A673 (cell line): ENCODE measurements around the gene ZNF496. TPM values are rescaled to one million over a fixed set of nuclear protein-coding genes. Genes with fewer than 3 reads are reported as not detected.

ENCODE experiments used
- BruUV-seq: library from RNA; stranded (reverse); fragments of 400-500 nt; replicated peaks from 2 replicates; lab custom pipeline; 2021; lab: Mats Ljungman, UMichigan
- CTCF ChIA-PET: fragments of 300-600 bp; sonication (Branson Sonifier 250); formaldehyde crosslinking; loops from one replicate; lab custom pipeline; 2022; ENCODE audit warnings: antibody characterized with exemption; lab: Charles Lee
- POLR2A ChIA-PET: fragments of 300-600 bp; sonication (Branson Sonifier 250); formaldehyde crosslinking; loops from one replicate; lab custom pipeline; 2022; ENCODE audit warnings: antibody characterized with exemption; ENCODE audit not compliant: low non-redundant PET; lab: Charles Lee
- DNase-seq: peaks from one replicate; pipeline ENCODE4 v3.0.0-alpha.2; 2015; ENCODE audit warnings: low spot score
- H3K27ac ChIP-seq: fragments of 200-600 bp; sonication (generic); 2 replicates; pipeline ENCODE4 v1.5.1; 2016; ENCODE audit warnings: mixed run types, low read depth, mild to moderate bottlenecking, mixed read lengths, antibody characterized with exemption, low read length; ENCODE audit not compliant: poor library complexity, severe bottlenecking
- H3K27me3 ChIP-seq: fragments of 200-600 bp; sonication (generic); replicated peaks from 2 replicates; pipeline ENCODE4 v1.6.1; 2017; ENCODE audit warnings: mixed run types, low read depth, mild to moderate bottlenecking, mixed read lengths, antibody characterized with exemption, low read length; ENCODE audit not compliant: insufficient read depth, poor library complexity
- H3K36me3 ChIP-seq: fragments of 200-600 bp; sonication (generic); 2 replicates; pipeline ENCODE4 v1.6.1; 2016; ENCODE audit warnings: mixed run types, mild to moderate bottlenecking, mixed read lengths, antibody characterized with exemption, low read length; ENCODE audit not compliant: insufficient read depth, poor library complexity, severe bottlenecking
- H3K4me1 ChIP-seq: fragments of 200-600 bp; sonication (generic); 2 replicates; pipeline ENCODE4 v1.6.1; 2017; ENCODE audit warnings: mixed run types, mild to moderate bottlenecking, mixed read lengths, antibody characterized with exemption, low read length; ENCODE audit not compliant: insufficient read depth, poor library complexity, severe bottlenecking
- H3K4me3 ChIP-seq: fragments of 200-600 bp; sonication (generic); 2 replicates; pipeline ENCODE4 v1.5.1; 2016; ENCODE audit warnings: low read depth, mixed run types, mild to moderate bottlenecking, mixed read lengths, low read length; ENCODE audit not compliant: poor library complexity, severe bottlenecking
- H3K9me3 ChIP-seq: fragments of 200-600 bp; sonication (generic); 2 replicates; pipeline ENCODE4 v1.6.1; 2016; ENCODE audit warnings: mixed run types, low read depth, mild to moderate bottlenecking, mixed read lengths, antibody characterized with exemption, low read length; ENCODE audit not compliant: poor library complexity, severe bottlenecking
- CTCF ChIP-seq: fragments of 300-800, 200-600 bp; sonication (generic); conservative IDR thresholded peaks from 2 replicates; pipeline ENCODE4 v1.5.1; 2017; ENCODE audit warnings: low read depth, mild to moderate bottlenecking, antibody characterized with exemption, low read length, moderate library complexity, mixed read lengths
- EZH2 ChIP-seq: fragments of 200-600 bp; sonication (generic); IDR thresholded peaks from 2 replicates; pipeline ENCODE4 v1.6.1; 2017; ENCODE audit warnings: borderline replicate concordance, low read depth, mild to moderate bottlenecking, mixed read lengths, antibody characterized with exemption, low read length; ENCODE audit not compliant: poor library complexity, severe bottlenecking
- intact Hi-C: fragments of 100-400 bp; cut with micrococcal nuclease; formaldehyde crosslinking; loops from one replicate; pipeline ENCODE4 v1.10.0; 2022; ENCODE audit not compliant: unreplicated experiment
- total RNA-seq: library from RNA; stranded (reverse); gene quantifications from 2 replicates; pipeline ENCODE4 v1.2.3, GENCODE V29; 2021

ZNF496 gene
- total RNA-seq, 1 experiment from 2014 or later, result 30.2 TPM

DNA sequence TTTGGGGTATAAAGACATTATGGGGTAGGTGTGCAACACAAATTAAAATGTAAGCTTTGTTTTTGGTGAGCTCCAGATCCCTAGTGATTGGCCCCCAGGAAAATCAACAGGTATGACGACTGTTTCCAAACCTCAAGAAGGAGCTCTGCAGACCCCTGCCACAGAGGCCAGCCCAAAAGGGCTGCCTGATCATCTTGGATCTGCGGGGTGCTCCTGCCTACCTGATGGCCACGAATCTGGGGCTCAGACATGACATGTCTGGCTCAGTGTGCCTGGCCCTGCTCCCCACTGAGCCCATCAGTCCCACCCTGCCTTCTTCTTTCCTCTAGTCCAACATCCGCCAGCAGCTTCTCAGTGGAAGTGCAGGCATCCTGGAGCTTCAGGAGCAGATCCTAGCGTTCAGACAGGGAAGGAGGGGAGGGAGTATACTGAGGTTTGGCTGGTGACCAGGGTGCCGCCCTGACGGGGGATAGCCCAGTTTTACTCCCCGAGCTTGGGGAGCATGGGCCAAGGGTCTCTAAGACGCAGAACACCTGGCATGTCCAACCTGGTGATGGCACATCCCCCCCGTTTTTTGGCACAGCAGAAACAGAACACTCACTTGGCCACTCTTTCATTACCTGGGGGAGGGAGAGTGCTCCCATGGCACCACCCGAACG lies 31.8 kb downstream of the ZNF496 start:
- POLR2A ChIA-PET, result no interaction called here
- Histone ChIP-seq H3K4me3 (no peak overlapping the region), H3K9me3 (no peaks in the 10 kb centered on the region), H3K27ac (no peak overlapping the region), H3K36me3 (peaks cover 14% of the 10 kb centered on the region), H3K27me3 (no peaks in the 10 kb centered on the region), H3K4me1 (no peaks in the 10 kb centered on the region)
- CTCF ChIA-PET, result no interaction called here
- intact Hi-C loops, result no loop called here
- DNase-seq, result no peak
- TF ChIP-seq EZH2, result no peak
- no peak for TF ChIP-seq CTCF
- no TSS peak for BruUV-seq

GRCh38 chr1:247298701-247299100 lies 33.0 kb downstream of the ZNF496 start:
- H3K36me3 ChIP-seq, result peaks cover 10% of the 10 kb centered on the region
- ChIA-PET CTCF (no interaction called here), POLR2A (no interaction called here)
- H3K27me3 ChIP-seq, result no peaks in the 10 kb centered on the region
- TF ChIP-seq CTCF (no peak), EZH2 (no peak)
- intact Hi-C loops, result no loop called here
- no TSS peak for BruUV-seq
- H3K27ac ChIP-seq, result no peak overlapping the region
- no peak overlapping the region for H3K4me3 ChIP-seq
- DNase-seq, result no peak
- H3K9me3 ChIP-seq, result no peaks in the 10 kb centered on the region
- no peaks in the 10 kb centered on the region for H3K4me1 ChIP-seq

DNA sequence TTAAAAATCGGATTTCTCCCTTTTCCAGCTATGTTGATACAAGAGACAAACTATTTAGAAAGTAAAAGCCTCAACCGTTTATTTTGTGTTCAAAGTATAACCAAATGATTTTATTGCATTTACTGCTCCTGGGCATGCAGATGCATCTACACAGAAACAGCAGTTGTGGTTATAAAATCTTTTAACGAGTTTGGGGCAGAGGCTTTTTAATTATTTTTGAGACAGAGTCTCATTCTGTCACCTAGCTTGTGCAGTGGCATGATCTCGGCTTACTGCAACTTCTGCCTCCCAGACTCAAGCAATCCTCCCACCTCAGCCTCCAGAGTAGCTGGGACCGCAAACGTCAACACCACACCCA lies 33.6 kb downstream of the ZNF496 start:
- H3K27me3 ChIP-seq, result no peaks in the 10 kb centered on the region
- DNase-seq, result no peak
- intact Hi-C loops, result no loop called here
- no peak overlapping the region for H3K27ac ChIP-seq
- H3K4me3 ChIP-seq, result no peak overlapping the region
- H3K36me3 ChIP-seq, result peaks cover 7% of the 10 kb centered on the region
- H3K4me1 ChIP-seq, result no peaks in the 10 kb centered on the region
- CTCF ChIA-PET, result no interaction called here
- no TSS peak for BruUV-seq
- no peaks in the 10 kb centered on the region for H3K9me3 ChIP-seq
- POLR2A ChIA-PET, result no interaction called here
- TF ChIP-seq CTCF (no peak), EZH2 (no peak)
